ENCODE results near the gene CAPN2. TPM values are rescaled to one million over a fixed set of nuclear protein-coding genes. Genes with fewer than 3 reads are reported as not detected.
A peak's percentile ranks its signal among the peaks of the same experiment; 100 is the strongest.

Gene CAPN2
- total RNA-seq, 4 donors from 2014 or later: 160 to 207 (median 177) TPM

- TF ChIP-seq CTCF (IDR thresholded peaks at IDR 0.05) (no peak), EP300 (IDR thresholded peaks at IDR 0.05) (no peak), POLR2A (IDR thresholded peaks at IDR 0.05) (no peak)
Measured at GRCh38 chr1:223714849-223715603, 2.7 kb downstream of the CAPN2 start.

GRCh38 chr1:223715604-223716172, 3.3 kb downstream of the CAPN2 start:
- H3K27me3 ChIP-seq: no peaks in the 10 kb centered on the region
- no peak overlapping the region for H3K4me3 ChIP-seq
- H3K27ac ChIP-seq: peak overlapping the region in 3 of 4 donors; percentile 4 to 61 (median 58)
- H3K9me3 ChIP-seq: no peaks in the 10 kb centered on the region
- no peak for DNase-seq (ENCODE audit: low spot score in 2 of 2)
- H3K36me3 ChIP-seq: peaks cover 0 to 37% (median 0%) of the 10 kb centered on the region in 3 donors
- peaks cover 0 to 79% (median 36%) of the 10 kb centered on the region in 4 donors for H3K4me1 ChIP-seq
- TF ChIP-seq CTCF (IDR thresholded peaks at IDR 0.05): no peak
- no peak for TF ChIP-seq POLR2A (IDR thresholded peaks at IDR 0.05)
- no peak for TF ChIP-seq EP300 (IDR thresholded peaks at IDR 0.05)
- WGBS, 2 donors: 73 to 76% methylated on average over 6 of the region's 6 CpGs

More at GRCh38 chr1:223714849-223715603, 2.7 kb downstream of the CAPN2 start:
- WGBS, 2 donors: 72% methylated on average over 9 of the region's 9 CpGs
- H3K36me3 ChIP-seq: peaks cover 0 to 31% (median 0%) of the 10 kb centered on the region in 3 donors
- H3K9me3 ChIP-seq: no peaks in the 10 kb centered on the region
- H3K4me3 ChIP-seq: no peak overlapping the region
- H3K4me1 ChIP-seq: peaks cover 0 to 72% (median 34%) of the 10 kb centered on the region in 4 donors
- H3K27ac ChIP-seq: peak overlapping the region in 2 of 4 donors; percentile 18 to 61
- DNase-seq (ENCODE audit: low spot score in 2 of 2): no peak
- H3K27me3 ChIP-seq: no peaks in the 10 kb centered on the region

GRCh38 chr1:223716302-223716862, 4.0 kb downstream of the CAPN2 start:
- H3K27me3 ChIP-seq: no peaks in the 10 kb centered on the region
- H3K4me3 ChIP-seq: no peak overlapping the region
- H3K27ac ChIP-seq: peak overlapping the region in 3 of 4 donors; percentile 20 to 58 (median 49)
- peaks cover 0 to 79% (median 41%) of the 10 kb centered on the region in 4 donors for H3K4me1 ChIP-seq
- peaks cover 0 to 44% (median 0%) of the 10 kb centered on the region in 3 donors for H3K36me3 ChIP-seq
- DNase-seq (ENCODE audit: low spot score in 2 of 2): no peak
- TF ChIP-seq EP300 (IDR thresholded peaks at IDR 0.05) (no peak), POLR2A (IDR thresholded peaks at IDR 0.05) (no peak), CTCF (IDR thresholded peaks at IDR 0.05) (no peak)
- WGBS, 2 donors: 53 to 66% methylated on average over 7 of the region's 7 CpGs
- H3K9me3 ChIP-seq: no peaks in the 10 kb centered on the region

- 81 to 86% methylated on average over 5 of the region's 5 CpGs for WGBS, 2 donors
Measured at GRCh38 chr1:223717123-223717522, 4.8 kb downstream of the CAPN2 start.

More at GRCh38 chr1:223717123-223717522, 4.8 kb downstream of the CAPN2 start:
- Histone ChIP-seq H3K27ac (peak overlapping the region in 2 of 4 donors; percentile 20 to 49), H3K36me3 (peaks cover 0 to 50% (median 0%) of the 10 kb centered on the region in 3 donors), H3K9me3 (no peaks in the 10 kb centered on the region), H3K4me3 (no peak overlapping the region), H3K27me3 (no peaks in the 10 kb centered on the region), H3K4me1 (peaks cover 0 to 80% (median 40%) of the 10 kb centered on the region in 4 donors)
- DNase-seq (ENCODE audit: low spot score in 2 of 2): no peak
- TF ChIP-seq POLR2A (IDR thresholded peaks at IDR 0.05) (no peak), CTCF (IDR thresholded peaks at IDR 0.05) (no peak), EP300 (IDR thresholded peaks at IDR 0.05) (no peak)
